DOHH2 (cell line): Measurements from ENCODE around the gene P4HTM.

Experiments
- EZH2phosphoT487 ChIP-seq: fragments of 200-600 bp; sonication (generic); IDR thresholded peaks from 2 replicates; pipeline ENCODE4 v1.6.1; 2017; ENCODE audit warnings: borderline replicate concordance, mild to moderate bottlenecking, antibody characterized with exemption, low read length, moderate library complexity, mixed read lengths
- TF ChIP-seq, protein P1 (sequence below): fragments of 200-600 bp; sonication (generic); IDR thresholded peaks from one replicate; pipeline ENCODE4 v1.5.1; 2014; ENCODE audit warnings: antibody characterized with exemption, mild to moderate bottlenecking, low read depth, low read length; ENCODE audit not compliant: poor library complexity, severe bottlenecking

DNA sequence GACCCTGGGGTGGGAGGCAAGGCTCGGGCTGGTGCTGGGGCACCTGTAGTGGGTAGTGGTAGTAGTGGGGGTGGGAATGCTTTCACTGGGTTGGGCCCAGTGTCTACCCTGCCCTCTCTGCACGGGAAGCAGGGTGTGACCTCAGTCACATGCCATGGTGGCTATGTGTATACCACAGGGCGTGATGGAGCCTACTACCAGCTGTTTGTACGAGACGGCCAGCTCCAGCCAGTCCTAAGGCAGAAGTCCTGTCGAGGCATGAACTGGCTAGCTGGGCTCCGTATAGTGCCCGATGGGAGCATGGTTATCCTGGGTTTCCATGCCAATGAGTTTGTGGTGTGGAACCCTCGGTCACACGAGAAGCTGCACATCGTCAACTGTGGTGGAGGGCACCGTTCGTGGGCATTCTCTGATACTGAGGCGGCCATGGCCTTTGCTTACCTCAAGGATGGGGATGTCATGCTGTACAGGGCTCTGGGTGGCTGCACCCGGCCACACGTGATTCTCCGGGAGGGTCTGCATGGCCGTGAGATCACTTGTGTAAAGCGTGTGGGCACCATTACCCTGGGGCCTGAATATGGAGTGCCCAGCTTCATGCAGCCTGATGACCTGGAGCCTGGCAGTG is 23.2 kb downstream of the P4HTM start:
- TF ChIP-seq, protein P1, sequence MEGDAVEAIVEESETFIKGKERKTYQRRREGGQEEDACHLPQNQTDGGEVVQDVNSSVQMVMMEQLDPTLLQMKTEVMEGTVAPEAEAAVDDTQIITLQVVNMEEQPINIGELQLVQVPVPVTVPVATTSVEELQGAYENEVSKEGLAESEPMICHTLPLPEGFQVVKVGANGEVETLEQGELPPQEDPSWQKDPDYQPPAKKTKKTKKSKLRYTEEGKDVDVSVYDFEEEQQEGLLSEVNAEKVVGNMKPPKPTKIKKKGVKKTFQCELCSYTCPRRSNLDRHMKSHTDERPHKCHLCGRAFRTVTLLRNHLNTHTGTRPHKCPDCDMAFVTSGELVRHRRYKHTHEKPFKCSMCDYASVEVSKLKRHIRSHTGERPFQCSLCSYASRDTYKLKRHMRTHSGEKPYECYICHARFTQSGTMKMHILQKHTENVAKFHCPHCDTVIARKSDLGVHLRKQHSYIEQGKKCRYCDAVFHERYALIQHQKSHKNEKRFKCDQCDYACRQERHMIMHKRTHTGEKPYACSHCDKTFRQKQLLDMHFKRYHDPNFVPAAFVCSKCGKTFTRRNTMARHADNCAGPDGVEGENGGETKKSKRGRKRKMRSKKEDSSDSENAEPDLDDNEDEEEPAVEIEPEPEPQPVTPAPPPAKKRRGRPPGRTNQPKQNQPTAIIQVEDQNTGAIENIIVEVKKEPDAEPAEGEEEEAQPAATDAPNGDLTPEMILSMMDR = no peak
- TF ChIP-seq EZH2phosphoT487 = no peak
